Keratinocyte (primary cell): Measurements from ENCODE around the gene STARD5.

Experiments used
- CTCF ChIP-seq, 3 experiments: IDR thresholded peaks in 1 of 3; conservative IDR thresholded peaks in 1 of 3; optimal IDR thresholded peaks in 1 of 3; 2 replicates in 2 of 3; 3 replicates in 1 of 3; pipeline versions ENCODE3 to v1.5.1; 2011; ENCODE audit warnings: low read length in 3 of 3, mild to moderate bottlenecking in 3 of 3, moderate library complexity in 2 of 3, control low read depth in 1 of 3, inconsistent platforms in 1 of 3; ENCODE audit not compliant: insufficient read depth in 2 of 3; ENCODE audit errors: extremely low read depth in 1 of 3
- EZH2 ChIP-seq: IDR thresholded peaks from one replicate; pipeline ENCODE4 v1.6.1; 2012; ENCODE audit warnings: inconsistent platforms, mild to moderate bottlenecking, low read length, moderate library complexity

GRCh38 chr15:81336568-81336967, 12.6 kb upstream of the STARD5 start:
- TF ChIP-seq CTCF (optimal IDR thresholded peaks at IDR 0.05 in 1 of 3, IDR thresholded peaks at IDR 0.05 in 1 of 3, conservative IDR thresholded peaks at IDR 0.05 in 1 of 3; ENCODE audit: extremely low read depth in 1 of 3, insufficient read depth in 2 of 3, low read length in 3 of 3) (peak; percentile 26 to 55 (median 41)), EZH2 (no peak)
